GM12878 (cell line): ENCODE measurements around the gene ARHGAP15. TPM values are rescaled to one million over a fixed set of nuclear protein-coding genes. Genes with fewer than 3 reads are reported as not detected.

Source experiments
- ATAC-seq: fragments of 200-7000 bp; cut with Tn5 transposase; 3 replicates; pipeline ENCODE4 v1.9.1; 2020; ENCODE audit warnings: mild to moderate bottlenecking, moderate library complexity
- BruUV-seq: library from RNA; stranded (reverse); fragments of 400-500 nt; replicated peaks from 2 replicates; lab custom pipeline; 2021; lab: Mats Ljungman, UMichigan
- CTCF ChIA-PET: fragments of 300-600 bp; sonication (Branson Sonifier 250); formaldehyde crosslinking; extraction: SDS; loops from one replicate; lab custom pipeline; 2021; ENCODE audit warnings: inconsistent platforms; lab: Yijun Ruan, JAX
- POLR2A ChIA-PET: fragments of 350-600 bp; formaldehyde crosslinking; extraction: SDS; loops from one replicate; lab custom pipeline; 2021; ENCODE audit warnings: inconsistent platforms; lab: Charles Lee
- RAD21 ChIA-PET: fragments of 300-600 bp; sonication (Branson Sonifier 250); formaldehyde crosslinking; loops from one replicate; lab custom pipeline; 2023; ENCODE audit warnings: antibody characterized with exemption; ENCODE audit not compliant: unreplicated experiment; lab: Charles Lee
- SMC1A ChIA-PET: fragments of 300-600 bp; sonication (Branson Sonifier 250); formaldehyde crosslinking; loops from one replicate; lab custom pipeline; 2023; ENCODE audit not compliant: unreplicated experiment, uncharacterized antibody; lab: Charles Lee
- DNase-seq: peaks from one replicate; pipeline ENCODE4 v3.0.0-alpha.2; 2011; ENCODE audit warnings: low read depth, low spot score
- FAIRE-seq: peaks from 3 replicates; lab custom pipeline; 2011; peaks lifted over from hg19 to GRCh38; lab: Jason Lieb, UNC
- H2AFZ ChIP-seq: 2 replicates; pipeline ENCODE4 v1.6.0; 2011; ENCODE audit warnings: low read depth, low read length, control low read depth; ENCODE audit not compliant: control insufficient read depth
- H3K27ac ChIP-seq: 2 replicates; pipeline ENCODE4 v1.5.1; 2011; ENCODE audit warnings: control low read depth; ENCODE audit not compliant: control insufficient read depth, insufficient read depth
- H3K27me3 ChIP-seq, 2 experiments: replicated peaks in 1 of 2; 2 replicates each; pipeline versions ENCODE4 v1.6.0 to v1.6.1; 2011; ENCODE audit warnings: low read length in 1 of 2; ENCODE audit not compliant: control insufficient read depth in 2 of 2, insufficient read depth in 2 of 2
- H3K36me3 ChIP-seq, 2 experiments: 2 replicates each; pipeline ENCODE4 v1.5.1; 2011; ENCODE audit warnings: low read length in 1 of 2; ENCODE audit not compliant: control insufficient read depth in 2 of 2, insufficient read depth in 2 of 2
- H3K4me1 ChIP-seq: 2 replicates; pipeline ENCODE4 v1.6.1; 2011; ENCODE audit warnings: mild to moderate bottlenecking, low read length, moderate library complexity, mixed read lengths; ENCODE audit not compliant: control insufficient read depth, insufficient read depth
- H3K4me2 ChIP-seq: 2 replicates; pipeline ENCODE4 v1.6.0; 2011; ENCODE audit warnings: control low read depth; ENCODE audit not compliant: control insufficient read depth, insufficient read depth
- H3K4me3 ChIP-seq: fragments of 200-600 bp; sonication (generic); 2 replicates; pipeline ENCODE4 v1.5.1; 2016
- H3K79me2 ChIP-seq: 2 replicates; pipeline ENCODE4 v1.6.0; 2011; ENCODE audit warnings: low read length; ENCODE audit not compliant: control insufficient read depth, insufficient read depth
- H3K9ac ChIP-seq: 2 replicates; pipeline ENCODE4 v1.8.0; 2011; ENCODE audit warnings: low read length, control low read depth, mixed read lengths; ENCODE audit not compliant: control insufficient read depth, insufficient read depth
- H3K9me3 ChIP-seq: replicated peaks from 3 replicates; pipeline ENCODE4 v1.5.1; 2011; ENCODE audit warnings: mild to moderate bottlenecking, low read length; ENCODE audit not compliant: control insufficient read depth, insufficient read depth
- H4K20me1 ChIP-seq: 2 replicates; pipeline ENCODE4 v1.6.0; 2011; ENCODE audit not compliant: control insufficient read depth, insufficient read depth
- CBFB ChIP-seq: IDR thresholded peaks from 2 replicates; pipeline ENCODE4 v1.6.1; 2016; ENCODE audit warnings: antibody characterized with exemption, low read depth
- RB1 ChIP-seq: fragments of 450-650 bp; formaldehyde crosslinking; IDR thresholded peaks from 2 replicates; pipeline ENCODE4 v1.6.1; 2017; ENCODE audit warnings: mild to moderate bottlenecking, borderline replicate concordance
- ZNF622 ChIP-seq: fragments of 450-650 bp; IDR thresholded peaks from 2 replicates; pipeline ENCODE4 v1.6.1; 2017; ENCODE audit warnings: mild to moderate bottlenecking, inconsistent platforms
- WGBS: methylation state at CpG from one replicate; pipeline ENCODE4 v1.1.6; 2016; ENCODE audit warnings: low lambda C conversion rate; ENCODE audit not compliant: insufficient replicate concordance, insufficient coverage; ENCODE audit errors: missing lambda C conversion rate; 5-methylcytosine and 5-hydroxymethylcytosine counted together
- in situ Hi-C: fragments of 300-500 bp; cut with MboI; formaldehyde crosslinking; loops from 9 replicates; pipeline ENCODE4 v1.14.3; 2018; ENCODE audit warnings: mixed read lengths
- intact Hi-C: fragments of 100-400 bp; cut with micrococcal nuclease; formaldehyde crosslinking; loops from one replicate; pipeline ENCODE4 v1.14.2; 2022; ENCODE audit not compliant: unreplicated experiment
- polyA plus RNA-seq, 11 experiments: library from polyadenylated mRNA; depleted of rRNA in 4 of 11; unstranded in 6 of 11; stranded (reverse) in 5 of 11; fragments of >200 nt; fragmentation: Nextera tagmentation in 4 of 11; fragmentation: Illumina TruSeq in 1 of 11; extraction: Ambion mirVana in 4 of 11; extraction: Trizol in 1 of 11; gene quantifications; 1 replicate in 1 of 11; 2 replicates in 10 of 11; pipeline versions ENCODE4 v1.2.1 to v1.2.3, GENCODE V29; 2011 to 2016; ENCODE audit warnings: inconsistent platforms in 2 of 11, missing spikeins in 2 of 11, low read depth in 1 of 11
- total RNA-seq, 4 experiments: library from RNA; depleted of rRNA in 3 of 4; stranded (reverse); fragments of >200 nt in 3 of 4; fragmentation: Illumina TruSeq in 1 of 4; extraction: Trizol in 1 of 4; gene quantifications; 2 replicates each; pipeline versions ENCODE4 v1.2.1 to v1.2.3, GENCODE V29; 2013 to 2021
- TF ChIP-seq, protein P1 (sequence below): fragments of 450-650 bp; formaldehyde crosslinking; IDR thresholded peaks from 2 replicates; pipeline ENCODE4 v1.5.0; 2022; ENCODE audit warnings: mild to moderate bottlenecking, missing genetic modification characterization

The ARHGAP15 gene
- total and polyA plus RNA-seq, 10 of the 15 experiments (the other 5 are each of a cell fraction or from before 2014, with no cell fraction given), result 38.0 to 92.6 (median 66.7) TPM

DNA sequence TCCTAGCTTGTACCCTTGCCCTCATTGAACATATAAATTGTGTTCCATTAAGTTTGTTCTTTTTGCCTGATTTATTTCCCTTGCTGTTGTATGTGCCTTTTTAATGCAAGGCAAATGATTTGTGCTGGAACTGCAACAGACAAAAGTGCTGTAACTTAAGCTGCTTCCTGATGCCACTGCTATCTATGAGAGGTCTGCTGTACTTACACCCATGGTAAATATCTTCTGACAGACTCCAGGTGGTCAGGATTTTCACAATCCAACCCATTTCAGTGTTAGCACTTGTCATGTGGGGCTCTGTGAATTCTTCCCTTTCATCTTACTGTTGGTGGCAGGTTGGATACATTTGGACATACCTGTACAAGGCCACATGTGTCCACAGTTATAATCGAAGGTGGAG, 63.5 kb downstream of the ARHGAP15 start:
- FAIRE-seq (no peak), ATAC-seq (no peak), DNase-seq (no peak)
- no peaks in the 10 kb centered on the region for H3K79me2 ChIP-seq
- no peaks in the 10 kb centered on the region for H4K20me1 ChIP-seq
- no peak overlapping the region for H3K9ac ChIP-seq
- intact Hi-C loops (no loop called here), in situ Hi-C loops (no loop called here)
- no peak overlapping the region for H3K27ac ChIP-seq
- ChIA-PET SMC1A (no interaction called here), POLR2A (no interaction called here), RAD21 (no interaction called here), CTCF (interaction anchor here (1.1 to 3.3 kb wide), 2 partner anchors 8 to 11 kb away, joined by 3 to 10 read pairs; no protein-coding TSS in a partner anchor)
- no TSS peak for BruUV-seq
- no peaks in the 10 kb centered on the region for H3K27me3 ChIP-seq
- no peaks in the 10 kb centered on the region for H3K4me1 ChIP-seq
- no peak overlapping the region for H2AFZ ChIP-seq
- no peak overlapping the region for H3K4me3 ChIP-seq
- 82% methylated on average over 1 of the region's 1 CpG for WGBS
- H3K36me3 ChIP-seq, result peaks cover 0 to 1% of the 10 kb centered on the region in 2 experiments; a peak in 3 of 4 replicates
- TF ChIP-seq CBFB (no peak), RB1 (no peak)
- no peak overlapping the region for H3K4me2 ChIP-seq
- H3K9me3 ChIP-seq, result no peaks in the 10 kb centered on the region

GRCh38 chr2:143193121-143193520, 63.9 kb downstream of the ARHGAP15 start:
- H3K9ac ChIP-seq, result no peak overlapping the region
- ChIA-PET RAD21 (interaction anchor here (1.2 kb wide), 1 partner anchor 81 kb away, joined by 3 read pairs; no protein-coding TSS in a partner anchor), CTCF (interaction anchor here (3.3 kb wide), 1 partner anchor 10 kb away, joined by 10 read pairs; no protein-coding TSS in a partner anchor), POLR2A (no interaction called here), SMC1A (no interaction called here)
- FAIRE-seq (no peak), DNase-seq (no peak), ATAC-seq (no peak)
- in situ Hi-C loops (no loop called here), intact Hi-C loops (no loop called here)
- H2AFZ ChIP-seq, result no peak overlapping the region
- TF ChIP-seq, protein P1, sequence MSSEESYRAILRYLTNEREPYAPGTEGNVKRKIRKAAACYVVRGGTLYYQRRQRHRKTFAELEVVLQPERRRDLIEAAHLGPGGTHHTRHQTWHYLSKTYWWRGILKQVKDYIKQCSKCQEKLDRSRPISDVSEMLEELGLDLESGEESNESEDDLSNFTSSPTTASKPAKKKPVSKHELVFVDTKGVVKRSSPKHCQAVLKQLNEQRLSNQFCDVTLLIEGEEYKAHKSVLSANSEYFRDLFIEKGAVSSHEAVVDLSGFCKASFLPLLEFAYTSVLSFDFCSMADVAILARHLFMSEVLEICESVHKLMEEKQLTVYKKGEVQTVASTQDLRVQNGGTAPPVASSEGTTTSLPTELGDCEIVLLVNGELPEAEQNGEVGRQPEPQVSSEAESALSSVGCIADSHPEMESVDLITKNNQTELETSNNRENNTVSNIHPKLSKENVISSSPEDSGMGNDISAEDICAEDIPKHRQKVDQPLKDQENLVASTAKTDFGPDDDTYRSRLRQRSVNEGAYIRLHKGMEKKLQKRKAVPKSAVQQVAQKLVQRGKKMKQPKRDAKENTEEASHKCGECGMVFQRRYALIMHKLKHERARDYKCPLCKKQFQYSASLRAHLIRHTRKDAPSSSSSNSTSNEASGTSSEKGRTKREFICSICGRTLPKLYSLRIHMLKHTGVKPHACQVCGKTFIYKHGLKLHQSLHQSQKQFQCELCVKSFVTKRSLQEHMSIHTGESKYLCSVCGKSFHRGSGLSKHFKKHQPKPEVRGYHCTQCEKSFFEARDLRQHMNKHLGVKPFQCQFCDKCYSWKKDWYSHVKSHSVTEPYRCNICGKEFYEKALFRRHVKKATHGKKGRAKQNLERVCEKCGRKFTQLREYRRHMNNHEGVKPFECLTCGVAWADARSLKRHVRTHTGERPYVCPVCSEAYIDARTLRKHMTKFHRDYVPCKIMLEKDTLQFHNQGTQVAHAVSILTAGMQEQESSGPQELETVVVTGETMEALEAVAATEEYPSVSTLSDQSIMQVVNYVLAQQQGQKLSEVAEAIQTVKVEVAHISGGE (CRISPR knock-in tag), result no peak
- TF ChIP-seq ZNF622, result no peak
- BruUV-seq, result no TSS peak
- peaks cover 0 to 1% of the 10 kb centered on the region in 2 experiments; a peak in 3 of 4 replicates for H3K36me3 ChIP-seq
- H3K27ac ChIP-seq, result no peak overlapping the region
- no peak overlapping the region for H3K4me3 ChIP-seq
- H3K4me2 ChIP-seq, result no peak overlapping the region
- 98% methylated on average over 5 of the region's 5 CpGs for WGBS
- H3K4me1 ChIP-seq, result no peaks in the 10 kb centered on the region
- no peaks in the 10 kb centered on the region for H4K20me1 ChIP-seq
- H3K9me3 ChIP-seq, result no peaks in the 10 kb centered on the region
- H3K27me3 ChIP-seq, result no peaks in the 10 kb centered on the region
- no peaks in the 10 kb centered on the region for H3K79me2 ChIP-seq
